Thoracic aorta (tissue), 2 donors: ENCODE data around the gene PANX1. TPM values are rescaled to one million over a fixed set of nuclear protein-coding genes. Genes with fewer than 3 reads are reported as not detected.
A peak's percentile ranks its signal among the peaks of the same experiment; 100 is the strongest.

ENCODE experiments used
- ATAC-seq: fragments of 150-250 bp; one replicate; pipeline ENCODE4 v1.8.0; 2017; ENCODE audit warnings: low read depth; ENCODE audit not compliant: insufficient number of reproducible peaks, low FRiP score
- DNase-seq: peaks from one replicate; pipeline ENCODE4 v3.0.0-alpha.2; 2020; ENCODE audit warnings: low spot score
- H3K27ac ChIP-seq, 2 donors: fragments of 200-600 bp; sonication (generic); 1 replicate in 1 of 2; 2 replicates in 1 of 2; pipeline ENCODE4 v1.5.1; 2016; ENCODE audit warnings: mild to moderate bottlenecking in 2 of 2, moderate library complexity in 2 of 2
- H3K27me3 ChIP-seq: fragments of 200-600 bp; sonication (generic); replicated peaks from 2 replicates; pipeline ENCODE4 v1.6.0; 2016; ENCODE audit warnings: mild to moderate bottlenecking; ENCODE audit not compliant: insufficient read depth
- H3K36me3 ChIP-seq: fragments of 200-600 bp; sonication (generic); one replicate; pipeline ENCODE4 v1.5.1; 2016
- H3K4me1 ChIP-seq, 2 donors: fragments of 200-600 bp; sonication (generic); 1 replicate in 1 of 2; 2 replicates in 1 of 2; pipeline versions ENCODE4 v1.5.1 to v1.6.0; 2016; ENCODE audit warnings: low read depth in 2 of 2, mild to moderate bottlenecking in 1 of 2; ENCODE audit not compliant: control insufficient read depth in 1 of 2
- H3K4me3 ChIP-seq: fragments of 200-600 bp; sonication (generic); 2 replicates; pipeline ENCODE4 v1.5.1; 2016; ENCODE audit warnings: mild to moderate bottlenecking
- H3K9me3 ChIP-seq: fragments of 200-600 bp; sonication (generic); 2 replicates; pipeline ENCODE4 v1.5.1; 2016
- CTCF ChIP-seq: fragments of 200-600 bp; sonication (generic); IDR thresholded peaks from one replicate; pipeline ENCODE4 v1.5.1; 2019; ENCODE audit warnings: antibody characterized with exemption
- total RNA-seq, 2 donors: library from RNA; depleted of rRNA; stranded (reverse); fragments of >200 nt; gene quantifications; one replicate each; pipeline versions ENCODE4 v1.1.0 to v1.2.3, GENCODE V29; 2016

Gene PANX1
- total RNA-seq, 2 donors from 2014 or later = 29.6 to 49.2 TPM

GRCh38 chr11:94169516-94169915 lies 40.9 kb downstream of the PANX1 start:
- DNase-seq = no peak

GRCh38 chr11:94169930-94170545 lies 41.4 kb downstream of the PANX1 start:
- TF ChIP-seq CTCF = no peak
- Histone ChIP-seq H3K9me3 (no peaks in the 10 kb centered on the region), H3K27ac (no peak overlapping the region), H3K27me3 (no peaks in the 10 kb centered on the region), H3K4me1 (peaks cover 2 to 14% of the 10 kb centered on the region in 2 donors), H3K4me3 (no peak overlapping the region), H3K36me3 (no peaks in the 10 kb centered on the region)
- ATAC-seq = no peak
- DNase-seq = no peak

More at GRCh38 chr11:94169516-94169915, 40.9 kb downstream of the PANX1 start:
- H3K27me3 ChIP-seq = no peaks in the 10 kb centered on the region
- H3K27ac ChIP-seq = no peak overlapping the region
- ATAC-seq = no peak
- TF ChIP-seq CTCF = no peak
- H3K9me3 ChIP-seq = no peaks in the 10 kb centered on the region
- H3K4me1 ChIP-seq = peaks cover 0 to 14% of the 10 kb centered on the region in 2 donors
- H3K36me3 ChIP-seq = no peaks in the 10 kb centered on the region
- no peak overlapping the region for H3K4me3 ChIP-seq

- DNase-seq = no peak
- no peak overlapping the region for H3K27ac ChIP-seq
- H3K36me3 ChIP-seq = no peaks in the 10 kb centered on the region
- H3K4me3 ChIP-seq = no peak overlapping the region
- ATAC-seq = no peak
- H3K9me3 ChIP-seq = no peaks in the 10 kb centered on the region
- H3K4me1 ChIP-seq = peaks cover 8 to 23% of the 10 kb centered on the region in 2 donors
- H3K27me3 ChIP-seq = no peaks in the 10 kb centered on the region
- no peak for TF ChIP-seq CTCF
These were observed 42.3 kb downstream of the PANX1 start for GRCh38 chr11:94170953-94171352.

GRCh38 chr11:94171693-94172440 lies 43.2 kb downstream of the PANX1 start:
- no peak for TF ChIP-seq CTCF
- Histone ChIP-seq H3K36me3 (no peaks in the 10 kb centered on the region), H3K4me1 (peaks cover 8 to 24% of the 10 kb centered on the region in 2 donors), H3K4me3 (no peak overlapping the region), H3K9me3 (no peaks in the 10 kb centered on the region), H3K27me3 (no peaks in the 10 kb centered on the region), H3K27ac (no peak overlapping the region)
- DNase-seq (no peak), ATAC-seq (no peak)

GRCh38 chr11:94175535-94175934 lies 46.9 kb downstream of the PANX1 start:
- no peak for TF ChIP-seq CTCF
- Histone ChIP-seq H3K9me3 (no peaks in the 10 kb centered on the region), H3K27me3 (no peaks in the 10 kb centered on the region), H3K4me1 (peaks cover 8 to 24% of the 10 kb centered on the region in 2 donors), H3K27ac (peak overlapping the region in 1 of 2 donors; percentile 16), H3K4me3 (no peak overlapping the region), H3K36me3 (peaks cover 8% of the 10 kb centered on the region)
- peak; percentile 68 for ATAC-seq
- peak; percentile 10 for DNase-seq
